ENCODE data around the gene SLC1A7.
A peak's percentile ranks its signal among the peaks of the same experiment; 100 is the strongest.

SLC1A7 gene

GRCh38 chr1:53145051-53145600 lies 2.7 kb upstream of the SLC1A7 start:
- TF ChIP-seq CTCF (conservative IDR thresholded peaks at IDR 0.05; ENCODE audit: control insufficient read depth, insufficient read depth, low read depth, low read length), result no peak
- no peak for DNase-seq (ENCODE audit: low read depth)

GRCh38 chr1:53144201-53144600 lies 1.8 kb upstream of the SLC1A7 start:
- H3K4me3 ChIP-seq (ENCODE audit: control insufficient read depth, low read depth, low read length), result no peak overlapping the region
- DNase-seq (ENCODE audit: low read depth), result no peak
- TF ChIP-seq CTCF (conservative IDR thresholded peaks at IDR 0.05; ENCODE audit: control insufficient read depth, insufficient read depth, low read depth, low read length), result no peak

More at GRCh38 chr1:53145051-53145600, 2.7 kb upstream of the SLC1A7 start:
- no peak overlapping the region for H3K4me3 ChIP-seq (ENCODE audit: control insufficient read depth, low read depth, low read length)

- DNase-seq (ENCODE audit: low read depth), result no peak
- H3K4me3 ChIP-seq (ENCODE audit: control insufficient read depth, low read depth, low read length), result no peak overlapping the region
- TF ChIP-seq CTCF (conservative IDR thresholded peaks at IDR 0.05; ENCODE audit: control insufficient read depth, insufficient read depth, low read depth, low read length), result no peak
These were observed 1.1 kb upstream of the SLC1A7 start for GRCh38 chr1:53143527-53143926.

GRCh38 chr1:53141487-53142055 lies 867 bp downstream of the SLC1A7 start:
- no peak for DNase-seq (ENCODE audit: low read depth)
- no peak overlapping the region for H3K4me3 ChIP-seq (ENCODE audit: control insufficient read depth, low read depth, low read length)
- no peak for TF ChIP-seq CTCF (conservative IDR thresholded peaks at IDR 0.05; ENCODE audit: control insufficient read depth, insufficient read depth, low read depth, low read length)

GRCh38 chr1:53140451-53140850 lies 2.0 kb downstream of the SLC1A7 start:
- no peak overlapping the region for H3K4me3 ChIP-seq (ENCODE audit: control insufficient read depth, low read depth, low read length)
- no peak for DNase-seq (ENCODE audit: low read depth)
- TF ChIP-seq CTCF (conservative IDR thresholded peaks at IDR 0.05; ENCODE audit: control insufficient read depth, insufficient read depth, low read depth, low read length), result no peak

- no peak for TF ChIP-seq CTCF (conservative IDR thresholded peaks at IDR 0.05; ENCODE audit: control insufficient read depth, insufficient read depth, low read depth, low read length)
- H3K4me3 ChIP-seq (ENCODE audit: control insufficient read depth, low read depth, low read length), result no peak overlapping the region
- peak; percentile 79 for DNase-seq (ENCODE audit: low read depth)
These were observed 2.5 kb downstream of the SLC1A7 start for GRCh38 chr1:53139951-53140361.
